Measurements from ENCODE around the gene CCDC91.
"Not testable (repeated sequence)": the region's sequence is repeated elsewhere in the genome, so short reads cannot be mapped to it uniquely, and the experiment has no call there.

Gene CCDC91

GRCh38 chr12:28367326-28367725 is 177.1 kb downstream of the CCDC91 start:
- DNase-seq (ENCODE audit: low read depth in 2 of 2): no peak

GRCh38 chr12:28367993-28368392 is 177.7 kb downstream of the CCDC91 start:
- DNase-seq (ENCODE audit: low read depth in 2 of 2): no peak

- no peak for DNase-seq (ENCODE audit: low read depth in 2 of 2)
Measured at GRCh38 chr12:28369483-28369882, 179.2 kb downstream of the CCDC91 start.

GRCh38 chr12:28374556-28374955 is 184.3 kb downstream of the CCDC91 start:
- DNase-seq (ENCODE audit: low read depth in 2 of 2): no peak

GRCh38 chr12:28378736-28379135 is 188.5 kb downstream of the CCDC91 start:
- no peak for DNase-seq (ENCODE audit: low read depth in 2 of 2)

GRCh38 chr12:28379779-28380178 is 189.5 kb downstream of the CCDC91 start:
- DNase-seq (ENCODE audit: low read depth in 2 of 2): not testable (repeated sequence)

- no peak for DNase-seq (ENCODE audit: low read depth in 2 of 2)
Measured at GRCh38 chr12:28383368-28383767, 193.1 kb downstream of the CCDC91 start.

GRCh38 chr12:28388879-28389278 is 198.6 kb downstream of the CCDC91 start:
- DNase-seq (ENCODE audit: low read depth in 2 of 2): no peak

GRCh38 chr12:28390206-28390605 is 199.9 kb downstream of the CCDC91 start:
- DNase-seq (ENCODE audit: low read depth in 2 of 2): no peak

- no peak for DNase-seq (ENCODE audit: low read depth in 2 of 2)
Measured at GRCh38 chr12:28390761-28391385, 200.6 kb downstream of the CCDC91 start.

GRCh38 chr12:28409892-28410291 is 219.6 kb downstream of the CCDC91 start:
- no peak for DNase-seq (ENCODE audit: low read depth in 2 of 2)

GRCh38 chr12:28413460-28414109 is 223.3 kb downstream of the CCDC91 start:
- DNase-seq (ENCODE audit: low read depth in 2 of 2): no peak

- no peak for DNase-seq (ENCODE audit: low read depth in 2 of 2)
Measured at GRCh38 chr12:28415755-28416154, 225.5 kb downstream of the CCDC91 start.

- no peak for DNase-seq (ENCODE audit: low read depth in 2 of 2)
Measured at GRCh38 chr12:28421374-28421773, 231.1 kb downstream of the CCDC91 start.

GRCh38 chr12:28424965-28425364 is 234.7 kb downstream of the CCDC91 start:
- no peak for DNase-seq (ENCODE audit: low read depth in 2 of 2)

- no peak for DNase-seq (ENCODE audit: low read depth in 2 of 2)
Measured at GRCh38 chr12:28425526-28425925, 235.3 kb downstream of the CCDC91 start.

GRCh38 chr12:28427046-28427445 is 236.8 kb downstream of the CCDC91 start:
- DNase-seq (ENCODE audit: low read depth in 2 of 2): no peak

GRCh38 chr12:28440081-28440608 is 249.9 kb downstream of the CCDC91 start:
- no peak for DNase-seq (ENCODE audit: low read depth in 2 of 2)

GRCh38 chr12:28442101-28442500 is 251.8 kb downstream of the CCDC91 start:
- no peak for DNase-seq (ENCODE audit: low read depth in 2 of 2)

- no peak for DNase-seq (ENCODE audit: low read depth in 2 of 2)
Measured at GRCh38 chr12:28443337-28443736, 253.1 kb downstream of the CCDC91 start.

GRCh38 chr12:28446031-28446430 is 255.8 kb downstream of the CCDC91 start:
- DNase-seq (ENCODE audit: low read depth in 2 of 2): no peak

GRCh38 chr12:28453686-28454085 is 263.4 kb downstream of the CCDC91 start:
- DNase-seq (ENCODE audit: low read depth in 2 of 2): no peak

GRCh38 chr12:28456934-28457710 is 266.9 kb downstream of the CCDC91 start:
- DNase-seq (ENCODE audit: low read depth in 2 of 2): no peak
